Erythroblast (primary cell): ENCODE results near the gene SLC29A3.
A peak's percentile ranks its signal among the peaks of the same experiment; 100 is the strongest.

Experiments used
- DNase-seq, 2 experiments: peaks; one replicate each; lab custom pipeline; 2025; lab: John Stamatoyannopoulos, UW
- GATA1 ChIP-seq: IDR thresholded peaks from 2 replicates; pipeline ENCODE4 v1.6.1; 2011; ENCODE audit warnings: low read depth, mild to moderate bottlenecking, control low read depth, low read length, moderate library complexity
- POLR2A ChIP-seq: IDR thresholded peaks from 2 replicates; pipeline ENCODE4 v1.6.1; 2011; ENCODE audit warnings: mild to moderate bottlenecking, low read length

Gene SLC29A3

GRCh38 chr10:71331736-71332135, 12.7 kb downstream of the SLC29A3 start:
- no peak for DNase-seq
- TF ChIP-seq GATA1 (no peak), POLR2A (no peak)

- DNase-seq = no peak
These were observed 13.4 kb downstream of the SLC29A3 start for GRCh38 chr10:71332466-71332865.

GRCh38 chr10:71333129-71333887, 14.2 kb downstream of the SLC29A3 start:
- no peak for DNase-seq
- TF ChIP-seq POLR2A = no peak

More at GRCh38 chr10:71332466-71332865, 13.4 kb downstream of the SLC29A3 start:
- TF ChIP-seq POLR2A (no peak), GATA1 (no peak)

- no peak for DNase-seq
- TF ChIP-seq GATA1 (no peak), POLR2A (no peak)
These were observed 15.2 kb downstream of the SLC29A3 start for GRCh38 chr10:71334221-71334791.

- DNase-seq = no peak
- TF ChIP-seq POLR2A (no peak), GATA1 (no peak)
These were observed 16.2 kb downstream of the SLC29A3 start for GRCh38 chr10:71335173-71335708.

GRCh38 chr10:71336632-71337031, 17.6 kb downstream of the SLC29A3 start:
- no peak for TF ChIP-seq GATA1
- no peak for TF ChIP-seq POLR2A
- no peak for DNase-seq

GRCh38 chr10:71337219-71337701, 18.2 kb downstream of the SLC29A3 start:
- no peak for TF ChIP-seq POLR2A
- TF ChIP-seq GATA1 = no peak
- DNase-seq = no peak

GRCh38 chr10:71338728-71339495, 19.9 kb downstream of the SLC29A3 start:
- peak; percentile 43 to 63 for DNase-seq

GRCh38 chr10:71339796-71340589, 20.9 kb downstream of the SLC29A3 start:
- TF ChIP-seq GATA1 (no peak), POLR2A (no peak)
- no peak for DNase-seq

More at GRCh38 chr10:71338728-71339495, 19.9 kb downstream of the SLC29A3 start:
- TF ChIP-seq POLR2A = no peak
- TF ChIP-seq GATA1 = no peak

- no peak for DNase-seq
- TF ChIP-seq GATA1 = no peak
- TF ChIP-seq POLR2A = no peak
These were observed 23.7 kb downstream of the SLC29A3 start for GRCh38 chr10:71342573-71343391.

- TF ChIP-seq GATA1 (no peak), POLR2A (no peak)
- peak; percentile 10 to 33 for DNase-seq
These were observed 24.3 kb downstream of the SLC29A3 start for GRCh38 chr10:71343392-71343773.
